ENCODE results near the gene KIF3C.

KIF3C gene

DNA sequence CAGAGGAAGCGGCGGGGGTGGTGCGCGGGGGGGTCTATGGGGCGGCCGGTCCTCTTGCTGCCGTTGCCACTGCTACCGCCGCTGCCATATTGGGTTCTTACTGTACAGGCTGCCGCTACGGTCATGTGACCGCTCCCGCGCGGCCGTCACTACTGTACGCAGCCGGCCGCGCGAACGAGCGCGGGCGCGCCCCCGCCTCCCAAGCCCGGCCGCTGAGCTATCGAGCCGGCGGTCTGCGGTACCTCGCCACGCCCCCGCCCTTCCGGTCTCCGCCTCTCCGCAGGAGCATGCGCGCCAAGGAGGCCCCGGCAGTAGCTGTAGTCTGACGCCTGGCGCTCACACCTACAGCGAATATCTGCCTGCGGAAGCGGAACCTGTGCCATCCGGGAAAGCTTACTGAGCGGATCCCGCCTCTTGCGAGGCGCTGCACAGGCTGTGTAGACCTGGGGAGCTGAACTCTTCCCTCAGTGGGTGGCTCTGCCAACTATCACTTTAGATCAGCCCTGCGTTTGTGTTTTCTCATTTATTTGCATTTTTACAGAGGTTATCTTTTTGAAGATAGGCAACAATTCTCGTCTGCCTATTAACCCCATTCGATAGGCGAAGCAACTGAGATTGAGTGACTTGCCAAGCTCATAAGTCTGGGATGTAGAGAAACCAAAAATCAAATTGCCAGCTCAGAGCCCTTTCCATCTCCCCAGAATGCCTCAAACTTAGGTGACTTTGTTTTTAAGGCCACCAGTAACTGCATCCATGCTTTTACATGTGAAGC lies 103.8 kb downstream of the KIF3C start, which contains the start of gene ASXL2:
Gene ASXL2, minus strand, starts transcription at position 127 of the 772 bp plus-strand sequence. CDS start 265 bp downstream, outside the sequence.
- Mint-ChIP-seq H3K27ac (peak within 1 kb of the TSS; percentile 94), H3K9me3 (no peaks in the 10 kb centered on the region), H3K36me3 (ENCODE audit: low read depth) (peaks cover 27% of the 10 kb centered on the region), H3K4me3 (peak within 1 kb of the TSS; percentile 89), H3K4me1 (ENCODE audit: low read depth) (peaks cover 33% of the 10 kb centered on the region), H3K27me3 (peaks cover 8% of the 10 kb centered on the region)
- intact Hi-C loops (cut with micrococcal nuclease) = loop anchor here (10.0 kb wide), 1 partner anchor 466 kb away; the partner anchor contains the start of genes ADGRF3 and SELENOI

DNA sequence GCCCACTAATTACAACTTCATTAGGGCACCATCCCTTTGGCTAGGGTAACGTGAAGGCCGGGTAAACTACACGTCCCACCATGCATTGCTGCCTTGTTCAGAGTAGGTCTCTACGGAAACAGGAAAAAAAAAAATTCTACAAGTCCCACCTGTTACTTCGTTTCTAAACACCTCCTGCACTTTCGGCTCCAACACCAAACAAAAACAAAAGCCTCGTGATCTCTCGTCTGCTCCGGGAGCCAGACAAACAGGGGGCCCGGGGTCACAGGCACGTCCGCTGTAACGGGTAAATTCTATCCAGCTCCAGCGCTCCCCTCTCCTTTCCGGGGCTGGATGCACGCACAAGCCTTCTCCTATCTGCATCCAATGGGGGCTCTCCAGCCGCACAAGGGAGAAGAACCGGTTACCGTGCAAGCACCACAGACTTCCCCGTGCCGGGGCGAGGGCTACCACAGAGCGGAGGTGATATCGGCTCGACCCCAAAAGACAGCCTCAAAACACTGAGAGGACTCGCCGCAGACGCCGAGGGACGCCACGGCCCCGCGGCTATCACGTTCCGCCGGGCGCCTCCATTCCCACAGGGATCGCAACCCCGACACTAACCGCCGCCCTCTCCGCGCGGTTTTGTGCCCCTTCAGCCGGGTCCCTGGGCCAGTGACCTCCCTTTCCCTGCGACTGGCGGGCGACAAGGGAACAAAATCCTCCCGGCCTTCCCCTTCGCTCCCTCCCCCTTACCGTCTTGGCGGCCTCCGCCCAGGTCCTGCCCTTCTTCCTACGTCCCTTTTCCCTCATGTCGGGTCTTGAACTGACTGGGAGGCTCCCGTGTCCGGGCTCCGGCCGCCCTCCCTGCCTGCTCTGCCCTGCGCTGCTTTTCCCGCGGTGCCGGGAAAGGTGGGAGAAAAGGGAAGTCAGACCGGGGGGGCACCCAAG lies 104.6 kb downstream of the KIF3C start:
- Mint-ChIP-seq H3K36me3 (ENCODE audit: low read depth) (peaks cover 33% of the 10 kb centered on the region), H3K27me3 (peaks cover 7% of the 10 kb centered on the region), H3K4me3 (peak overlapping the region; percentile 89), H3K27ac (peak overlapping the region; percentile 94), H3K9me3 (no peaks in the 10 kb centered on the region), H3K4me1 (ENCODE audit: low read depth) (peaks cover 38% of the 10 kb centered on the region)
- intact Hi-C loops (cut with micrococcal nuclease) = loop anchor here (10.0 kb wide), 1 partner anchor 467 kb away; the partner anchor contains the start of genes ADGRF3 and SELENOI

Data from dendritic cell treated with granulocyte-macrophage colony-stimulating factor and Interleukin-4, amounts not matched to agents 40 ng/mL and 50 ng/mL, for 4 days (primary cell).